ELR (cell line): ENCODE results near the gene GDNF.
A peak's percentile ranks its signal among the peaks of the same experiment; 100 is the strongest.
"Not testable (repeated sequence)": the region's sequence is repeated elsewhere in the genome, so short reads cannot be mapped to it uniquely, and the experiment has no call there.

Source experiments
- DNase-seq: peaks from one replicate; pipeline ENCODE4 v3.0.0-alpha.2; 2015; ENCODE audit warnings: low read depth

The GDNF gene

GRCh38 chr5:37839407-37840052, at the start of gene GDNF:
Gene GDNF (minus strand): TSS chr5:37840041. CDS start chr5:37834796, 5,245 bp downstream.
- DNase-seq: peak; percentile 82

- DNase-seq: peak; percentile 92
Observed at GRCh38 chr5:37888476-37888875, 48.6 kb upstream of the GDNF start.

GRCh38 chr5:37886242-37886905, 46.5 kb upstream of the GDNF start:
- DNase-seq: no peak

GRCh38 chr5:37882636-37883035, 42.8 kb upstream of the GDNF start:
- peak; percentile 40 for DNase-seq

- DNase-seq: no peak
Observed at GRCh38 chr5:37881359-37881758, 41.5 kb upstream of the GDNF start.

- no peak for DNase-seq
Observed at GRCh38 chr5:37876943-37877342, 37.1 kb upstream of the GDNF start.

- no peak for DNase-seq
Observed at GRCh38 chr5:37876245-37876644, 36.4 kb upstream of the GDNF start.

- DNase-seq: peak; percentile 89
Observed at GRCh38 chr5:37875051-37875787, 35.4 kb upstream of the GDNF start.

GRCh38 chr5:37873988-37874387, 34.1 kb upstream of the GDNF start:
- no peak for DNase-seq

- DNase-seq: peak; percentile 92
Observed at GRCh38 chr5:37871023-37871815, 31.4 kb upstream of the GDNF start.

GRCh38 chr5:37869216-37869615, 29.4 kb upstream of the GDNF start:
- no peak for DNase-seq

- no peak for DNase-seq
Observed at GRCh38 chr5:37867654-37868053, 27.8 kb upstream of the GDNF start.

GRCh38 chr5:37862907-37863306, 23.1 kb upstream of the GDNF start:
- DNase-seq: not testable (repeated sequence)

GRCh38 chr5:37860206-37860605, 20.4 kb upstream of the GDNF start:
- no peak for DNase-seq

- DNase-seq: no peak
Observed at GRCh38 chr5:37859805-37860204, 20.0 kb upstream of the GDNF start.

- no peak for DNase-seq
Observed at GRCh38 chr5:37858250-37858649, 18.4 kb upstream of the GDNF start.

- no peak for DNase-seq
Observed at GRCh38 chr5:37857696-37858095, 17.9 kb upstream of the GDNF start.

- DNase-seq: no peak
Observed at GRCh38 chr5:37855438-37855837, 15.6 kb upstream of the GDNF start.

- no peak for DNase-seq
Observed at GRCh38 chr5:37851305-37851704, 11.5 kb upstream of the GDNF start.

- DNase-seq: no peak
Observed at GRCh38 chr5:37850226-37850865, 10.5 kb upstream of the GDNF start.

- DNase-seq: no peak
Observed at GRCh38 chr5:37849641-37850040, 9.8 kb upstream of the GDNF start.

- no peak for DNase-seq
Observed at GRCh38 chr5:37847978-37848425, 8.2 kb upstream of the GDNF start.
